GM19025 (cell line): Measurements from ENCODE around the gene NCS1.
"Not testable (repeated sequence)": the region's sequence is repeated elsewhere in the genome, so short reads cannot be mapped to it uniquely, and the experiment has no call there.

Source experiments
- ATAC-seq: cut with Tn5 transposase; IDR thresholded peaks from one replicate; pipeline ENCODE4 v1.9.1; 2021; ENCODE audit warnings: mild to moderate bottlenecking, low read depth, moderate library complexity; ENCODE audit not compliant: unreplicated experiment

Gene NCS1

GRCh38 chr9:130259044-130259443, 86.8 kb downstream of the NCS1 start:
- no peak for ATAC-seq

- no peak for ATAC-seq
Observed at GRCh38 chr9:130260816-130261765, 88.9 kb downstream of the NCS1 start.

- no peak for ATAC-seq
Observed at GRCh38 chr9:130262061-130262745, 90.0 kb downstream of the NCS1 start.

- ATAC-seq = no peak
Observed at GRCh38 chr9:130262771-130263170, 90.6 kb downstream of the NCS1 start.

- no peak for ATAC-seq
Observed at GRCh38 chr9:130263601-130264413, 91.6 kb downstream of the NCS1 start.

- ATAC-seq = no peak
Observed at GRCh38 chr9:130264414-130265350, 92.5 kb downstream of the NCS1 start.

- ATAC-seq = no peak
Observed at GRCh38 chr9:130265431-130266235, 93.4 kb downstream of the NCS1 start, which contains the start of gene HMCN2. Gene HMCN2, plus strand, starts transcription at chr9:130265760. Its CDS starts 119 bp downstream, at chr9:130265879.

- no peak for ATAC-seq
Observed at GRCh38 chr9:130266236-130267098, 94.3 kb downstream of the NCS1 start.

GRCh38 chr9:130267930-130268329, 95.7 kb downstream of the NCS1 start:
- no peak for ATAC-seq

GRCh38 chr9:130268521-130269211, 96.5 kb downstream of the NCS1 start:
- no peak for ATAC-seq

- no peak for ATAC-seq
Observed at GRCh38 chr9:130271473-130271872, 99.3 kb downstream of the NCS1 start.

- no peak for ATAC-seq
Observed at GRCh38 chr9:130275156-130275555, 103.0 kb downstream of the NCS1 start.

- no peak for ATAC-seq
Observed at GRCh38 chr9:130276121-130276520, 103.9 kb downstream of the NCS1 start.

GRCh38 chr9:130276955-130277354, 104.8 kb downstream of the NCS1 start:
- ATAC-seq = no peak

- ATAC-seq = not testable (repeated sequence)
Observed at GRCh38 chr9:130277525-130277924, 105.3 kb downstream of the NCS1 start.

GRCh38 chr9:130283539-130284248, 111.5 kb downstream of the NCS1 start:
- ATAC-seq = no peak

GRCh38 chr9:130284249-130284625, 112.0 kb downstream of the NCS1 start:
- no peak for ATAC-seq
